ENCODE results near the gene SLC7A8.

DNA sequence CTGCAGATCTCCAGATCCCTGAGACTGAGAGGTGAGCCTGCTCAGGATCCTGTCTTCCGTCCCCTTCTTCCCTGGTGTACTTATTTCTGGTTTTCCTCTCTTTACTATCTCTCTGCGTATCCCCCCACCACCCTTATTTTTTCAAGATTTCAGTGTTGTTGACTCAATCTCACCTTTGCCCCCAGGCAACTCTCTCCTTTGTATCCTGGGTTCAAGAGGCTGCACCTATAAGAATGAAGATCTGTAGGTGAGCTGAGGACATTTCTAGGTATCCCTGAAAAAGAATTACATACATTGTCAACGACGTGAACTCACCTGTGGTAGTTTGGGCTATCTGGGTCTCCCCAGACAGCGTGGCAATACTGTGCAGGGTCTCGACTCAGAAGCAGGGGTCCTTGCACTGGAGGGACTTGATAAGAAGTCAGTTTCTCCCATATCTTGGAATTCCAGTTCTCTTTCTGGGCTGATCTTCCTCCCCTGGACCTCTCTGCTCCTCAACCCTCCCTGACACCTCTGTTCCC is 79.3 kb downstream of the SLC7A8 start:
- TF ChIP-seq, protein P1, sequence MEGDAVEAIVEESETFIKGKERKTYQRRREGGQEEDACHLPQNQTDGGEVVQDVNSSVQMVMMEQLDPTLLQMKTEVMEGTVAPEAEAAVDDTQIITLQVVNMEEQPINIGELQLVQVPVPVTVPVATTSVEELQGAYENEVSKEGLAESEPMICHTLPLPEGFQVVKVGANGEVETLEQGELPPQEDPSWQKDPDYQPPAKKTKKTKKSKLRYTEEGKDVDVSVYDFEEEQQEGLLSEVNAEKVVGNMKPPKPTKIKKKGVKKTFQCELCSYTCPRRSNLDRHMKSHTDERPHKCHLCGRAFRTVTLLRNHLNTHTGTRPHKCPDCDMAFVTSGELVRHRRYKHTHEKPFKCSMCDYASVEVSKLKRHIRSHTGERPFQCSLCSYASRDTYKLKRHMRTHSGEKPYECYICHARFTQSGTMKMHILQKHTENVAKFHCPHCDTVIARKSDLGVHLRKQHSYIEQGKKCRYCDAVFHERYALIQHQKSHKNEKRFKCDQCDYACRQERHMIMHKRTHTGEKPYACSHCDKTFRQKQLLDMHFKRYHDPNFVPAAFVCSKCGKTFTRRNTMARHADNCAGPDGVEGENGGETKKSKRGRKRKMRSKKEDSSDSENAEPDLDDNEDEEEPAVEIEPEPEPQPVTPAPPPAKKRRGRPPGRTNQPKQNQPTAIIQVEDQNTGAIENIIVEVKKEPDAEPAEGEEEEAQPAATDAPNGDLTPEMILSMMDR (IDR thresholded peaks at IDR 0.05), result no peak
- no peak for TF ChIP-seq POLR2AphosphoS5 (IDR thresholded peaks at IDR 0.05)
- TF ChIP-seq POLR2A (IDR thresholded peaks at IDR 0.05), result no peak

Data from breast epithelium (tissue), 3 donors.